ENCODE results near the gene TFAP2E. TPM values are rescaled to one million over a fixed set of nuclear protein-coding genes. Genes with fewer than 3 reads are reported as not detected.
"Not testable (repeated sequence)": the region's sequence is repeated elsewhere in the genome, so short reads cannot be mapped to it uniquely, and the experiment has no call there.

Gene TFAP2E
- total RNA-seq, 1 donor: 0.18 TPM

GRCh38 chr1:35571263-35571662, 1.9 kb upstream of the TFAP2E start:
- no peak for TF ChIP-seq CTCF (IDR thresholded peaks at IDR 0.05; ENCODE audit: insufficient read depth, low read length)
- no peak for DNase-seq (ENCODE audit: low read depth)
- no peak overlapping the region for H3K4me3 ChIP-seq (ENCODE audit: low read depth, low read length)

GRCh38 chr1:35572296-35572695, 818 bp upstream of the TFAP2E start:
- TF ChIP-seq CTCF (IDR thresholded peaks at IDR 0.05; ENCODE audit: insufficient read depth, low read length): no peak
- no peak overlapping the region for H3K4me3 ChIP-seq (ENCODE audit: low read depth, low read length)
- no peak for DNase-seq (ENCODE audit: low read depth)

GRCh38 chr1:35574125-35574654, 1.1 kb downstream of the TFAP2E start:
- no peak for TF ChIP-seq CTCF (IDR thresholded peaks at IDR 0.05; ENCODE audit: insufficient read depth, low read length)
- DNase-seq (ENCODE audit: low read depth): no peak
- no peak overlapping the region for H3K4me3 ChIP-seq (ENCODE audit: low read depth, low read length)

GRCh38 chr1:35574655-35575415, 1.7 kb downstream of the TFAP2E start:
- DNase-seq (ENCODE audit: low read depth): no peak
- no peak overlapping the region for H3K4me3 ChIP-seq (ENCODE audit: low read depth, low read length)
- TF ChIP-seq CTCF (IDR thresholded peaks at IDR 0.05; ENCODE audit: insufficient read depth, low read length): no peak

GRCh38 chr1:35575416-35575958, 2.4 kb downstream of the TFAP2E start:
- H3K4me3 ChIP-seq (ENCODE audit: low read depth, low read length): no peak overlapping the region
- no peak for TF ChIP-seq CTCF (IDR thresholded peaks at IDR 0.05; ENCODE audit: insufficient read depth, low read length)
- no peak for DNase-seq (ENCODE audit: low read depth)

GRCh38 chr1:35576061-35576765, 3.1 kb downstream of the TFAP2E start:
- no peak for DNase-seq (ENCODE audit: low read depth)
- TF ChIP-seq CTCF (IDR thresholded peaks at IDR 0.05; ENCODE audit: insufficient read depth, low read length): no peak
- no peak overlapping the region for H3K4me3 ChIP-seq (ENCODE audit: low read depth, low read length)

GRCh38 chr1:35576766-35577070, 3.6 kb downstream of the TFAP2E start:
- H3K4me3 ChIP-seq (ENCODE audit: low read depth, low read length); DNase-seq (ENCODE audit: low read depth): not testable (repeated sequence)

Data from fibroblast of the aortic adventitia (primary cell).